ENCODE data around the gene MACROH2A1. TPM values are rescaled to one million over a fixed set of nuclear protein-coding genes. Genes with fewer than 3 reads are reported as not detected.

MACROH2A1 gene
- polyA plus RNA-seq, 2 of the 4 experiments (the other 2 are of a cell fraction) = 158 to 172 TPM

- no peak for TF ChIP-seq REST (IDR thresholded peaks at IDR 0.05)
- no peak for TF ChIP-seq RAD21 (conservative IDR thresholded peaks at IDR 0.05 in 1 of 2, IDR thresholded peaks at IDR 0.05 in 1 of 2)
- TF ChIP-seq ESRRA (IDR thresholded peaks at IDR 0.05; ENCODE audit: borderline replicate concordance, low read length) = no peak
- TF ChIP-seq RNF2 (IDR thresholded peaks at IDR 0.05; ENCODE audit: borderline replicate concordance, low read depth) = no peak
- TF ChIP-seq CBX8 (IDR thresholded peaks at IDR 0.05) = no peak
- TF ChIP-seq RFX5 (IDR thresholded peaks at IDR 0.05) = no peak
- TF ChIP-seq NPAS2 (CRISPR knock-in tag; IDR thresholded peaks at IDR 0.05; ENCODE audit: borderline replicate concordance) = no peak
- TF ChIP-seq TFCP2L1 (CRISPR knock-in tag; IDR thresholded peaks at IDR 0.05) = no peak
- TF ChIP-seq KDM1A (IDR thresholded peaks at IDR 0.05; ENCODE audit: low read depth) = no peak
- no peak for TF ChIP-seq MAZ (IDR thresholded peaks at IDR 0.05; ENCODE audit: borderline replicate concordance, low read depth, low read length)
Observed at GRCh38 chr5:135313946-135314345, 85.1 kb downstream of the MACROH2A1 start (continued).

- TF ChIP-seq CTCF (IDR thresholded peaks at IDR 0.05) (no peak), USF2 (IDR thresholded peaks at IDR 0.05) (no peak), ELK1 (IDR thresholded peaks at IDR 0.05; ENCODE audit: low read depth, low read length) (no peak)
- DNase-seq (ENCODE audit: low read depth in 1 of 2, low spot score in 1 of 2) (no peak), FAIRE-seq (no peak), ATAC-seq (no peak)
- Histone ChIP-seq H3K4me3 (no peak overlapping the region), H3K4me1 (peaks cover 27% of the 10 kb centered on the region), H3K9me3 (no peaks in the 10 kb centered on the region), H3K27ac (no peak overlapping the region), H3K4me2 (no peak overlapping the region)
- POLR2A ChIA-PET = no interaction called here
- WGBS (ENCODE audit: missing lambda C conversion rate) = 78% methylated on average over 4 of the region's 4 CpGs
- CTCF ChIA-PET = interaction anchor here (1.2 to 2.2 kb wide), 3 partner anchors 9 to 120 kb away, joined by 3 to 4 read pairs (median 3); no protein-coding TSS in a partner anchor
Observed at GRCh38 chr5:135313405-135313804, 85.6 kb downstream of the MACROH2A1 start.

- CTCF ChIA-PET = interaction anchor here (1.2 kb wide), 1 partner anchor 119 kb away, joined by 3 read pairs; no protein-coding TSS in a partner anchor
- H3K4me3 ChIP-seq = no peak overlapping the region
- peaks cover 35% of the 10 kb centered on the region for H3K4me1 ChIP-seq
- ATAC-seq (no peak), FAIRE-seq (no peak), DNase-seq (ENCODE audit: low read depth in 1 of 2, low spot score in 1 of 2) (no peak)
- H3K4me2 ChIP-seq = no peak overlapping the region
- H3K9me3 ChIP-seq = no peaks in the 10 kb centered on the region
- 95% methylated on average over 10 of the region's 10 CpGs for WGBS (ENCODE audit: missing lambda C conversion rate)
- TF ChIP-seq FOSB (CRISPR knock-in tag; IDR thresholded peaks at IDR 0.05) (no peak), ZSCAN20 (CRISPR knock-in tag; IDR thresholded peaks at IDR 0.05) (no peak), HES2 (IDR thresholded peaks at IDR 0.05) (no peak), ZFP36 (IDR thresholded peaks at IDR 0.05; ENCODE audit: borderline replicate concordance, partially characterized antibody) (no peak), ZNF302 (CRISPR knock-in tag; IDR thresholded peaks at IDR 0.05) (no peak), HEYL (CRISPR knock-in tag; IDR thresholded peaks at IDR 0.05) (no peak), NFE2L2 (conservative IDR thresholded peaks at IDR 0.05; ENCODE audit: low read length) (no peak), EP300 (IDR thresholded peaks at IDR 0.05) (no peak), RARB (CRISPR knock-in tag; IDR thresholded peaks at IDR 0.05) (no peak), POLR2A (IDR thresholded peaks at IDR 0.05; ENCODE audit: low read length) (no peak)
- H3K27ac ChIP-seq = no peak overlapping the region
- POLR2A ChIA-PET = no interaction called here
Observed at GRCh38 chr5:135312255-135312935, 86.6 kb downstream of the MACROH2A1 start.
